HG03045 (cell line): Measurements from ENCODE around the gene EPHA6.

ENCODE experiments used
- ATAC-seq: cut with Tn5 transposase; IDR thresholded peaks from one replicate; pipeline ENCODE4 v1.9.1; 2021; ENCODE audit warnings: mild to moderate bottlenecking, moderate library complexity; ENCODE audit not compliant: unreplicated experiment

EPHA6 gene

GRCh38 chr3:97689111-97689510 lies 874.7 kb downstream of the EPHA6 start:
- no peak for ATAC-seq

- ATAC-seq = no peak
These were observed 875.6 kb downstream of the EPHA6 start for GRCh38 chr3:97689962-97690361.

- ATAC-seq = no peak
These were observed 877.0 kb downstream of the EPHA6 start for GRCh38 chr3:97691354-97691753.

GRCh38 chr3:97692389-97692788 lies 878.0 kb downstream of the EPHA6 start:
- no peak for ATAC-seq

- no peak for ATAC-seq
These were observed 878.4 kb downstream of the EPHA6 start for GRCh38 chr3:97692831-97693230.

- no peak for ATAC-seq
These were observed 880.5 kb downstream of the EPHA6 start for GRCh38 chr3:97694876-97695275.

GRCh38 chr3:97698691-97699090 lies 884.3 kb downstream of the EPHA6 start:
- no peak for ATAC-seq

GRCh38 chr3:97699889-97700288 lies 885.5 kb downstream of the EPHA6 start:
- no peak for ATAC-seq

- ATAC-seq = no peak
These were observed 891.4 kb downstream of the EPHA6 start for GRCh38 chr3:97705764-97706163.

GRCh38 chr3:97706226-97706625 lies 891.8 kb downstream of the EPHA6 start:
- no peak for ATAC-seq

GRCh38 chr3:97711654-97712053 lies 897.3 kb downstream of the EPHA6 start:
- no peak for ATAC-seq

GRCh38 chr3:97712919-97713318 lies 898.5 kb downstream of the EPHA6 start:
- ATAC-seq = no peak

GRCh38 chr3:97713634-97714033 lies 899.2 kb downstream of the EPHA6 start:
- ATAC-seq = no peak

- peak; percentile 88 for ATAC-seq
These were observed 904.9 kb downstream of the EPHA6 start for GRCh38 chr3:97719156-97719821.

- ATAC-seq = no peak
These were observed 906.0 kb downstream of the EPHA6 start for GRCh38 chr3:97720417-97720816.

GRCh38 chr3:97721446-97721845 lies 907.1 kb downstream of the EPHA6 start:
- no peak for ATAC-seq

GRCh38 chr3:97736928-97737327 lies 922.5 kb downstream of the EPHA6 start:
- ATAC-seq = no peak

- ATAC-seq = no peak
These were observed 924.4 kb downstream of the EPHA6 start for GRCh38 chr3:97738761-97739160.

- ATAC-seq = no peak
These were observed 927.6 kb downstream of the EPHA6 start for GRCh38 chr3:97742036-97742435.

GRCh38 chr3:97744289-97744688 lies 929.9 kb downstream of the EPHA6 start:
- no peak for ATAC-seq

- ATAC-seq = no peak
These were observed 949.4 kb downstream of the EPHA6 start for GRCh38 chr3:97763586-97764406.
